Body of pancreas (tissue), 4 donors: ENCODE measurements around the gene PDLIM5.

Experiments
- CTCF ChIP-seq, 7 experiments: fragments of 450-650 bp in 4 of 7; fragments of 200-600 bp in 3 of 7; sonication (generic) in 3 of 7; IDR thresholded peaks; one replicate each; pipeline ENCODE4 v1.5.1; 2016 to 2019; ENCODE audit warnings: antibody characterized with exemption in 7 of 7
- POLR2A ChIP-seq, 3 donors: fragments of 450-650 bp; IDR thresholded peaks; one replicate each; pipeline ENCODE4 v1.6.1; 2016; ENCODE audit warnings: antibody characterized with exemption in 3 of 3, mild to moderate bottlenecking in 2 of 3

- no peak for TF ChIP-seq CTCF (IDR thresholded peaks at IDR 0.05)
- no peak for TF ChIP-seq POLR2A (IDR thresholded peaks at IDR 0.05)
Observed at GRCh38 chr4:94516067-94516466, 64.3 kb downstream of the PDLIM5 start.
